Pancreas (tissue), 10 donors: ENCODE data around the gene ACTMAP. TPM values are rescaled to one million over a fixed set of nuclear protein-coding genes. Genes with fewer than 3 reads are reported as not detected.
A peak's percentile ranks its signal among the peaks of the same experiment; 100 is the strongest.

Experiments
- ATAC-seq, 4 donors: fragments of 200-7000 bp; cut with Tn5 transposase; one replicate each; pipeline versions ENCODE4 v1.8.0 to v1.9.1; 2020; ENCODE audit warnings: mild to moderate bottlenecking in 4 of 4, moderate library complexity in 4 of 4
- DNase-seq, 6 donors: peaks; one replicate each; pipeline ENCODE4 v3.0.0-alpha.2; 2020
- FAIRE-seq: peaks from 2 replicates; lab custom pipeline; 2012; peaks lifted over from hg19 to GRCh38; lab: Jason Lieb, UNC
- H3K27ac ChIP-seq, 4 donors: fragments of 200-600 bp; sonication (generic); 1 replicate in 3 of 4; 2 replicates in 1 of 4; pipeline versions ENCODE4 v1.5.0 to v1.8.0; 2020
- H3K27me3 ChIP-seq, 4 donors: fragments of 200-600 bp; one replicate each; pipeline ENCODE4 v1.8.0; 2021
- H3K36me3 ChIP-seq, 3 donors: fragments of 200-600 bp; sonication (generic) in 1 of 3; one replicate each; pipeline versions ENCODE4 v1.5.0 to v1.8.0; 2020 to 2021
- H3K4me1 ChIP-seq, 3 donors: fragments of 200-600 bp; one replicate each; pipeline ENCODE4 v1.8.0; 2021
- H3K4me3 ChIP-seq, 4 donors: fragments of 200-600 bp; sonication (generic) in 2 of 4; one replicate each; pipeline versions ENCODE4 v1.5.0 to v1.8.0; 2020 to 2021
- H3K9me3 ChIP-seq, 4 donors: fragments of 200-600 bp; one replicate each; pipeline ENCODE4 v1.8.0; 2021
- WGBS, 2 donors: extraction: QIAGEN DNeasy Blood & Tissue Kit; methylation state at CpG; one replicate each; pipeline ENCODE4 v1.1.7; 2013; 5-methylcytosine and 5-hydroxymethylcytosine counted together
- intact Hi-C, 3 donors: fragments of 100-400 bp; cut with DNase I; formaldehyde crosslinking; loops; one replicate each; pipeline versions ENCODE4 v1.11.1 to v1.14.2; 2022
- polyA plus RNA-seq, 2 donors: library from polyadenylated mRNA; stranded (reverse); fragments of 200-250 nt; gene quantifications; one replicate each; pipeline ENCODE4 v1.2.3, GENCODE V29; 2013
- total RNA-seq, 6 donors: library from RNA; stranded (reverse); fragmentation: NEBNext Ultra II Directional in 4 of 6; extraction: Animal tissue kit (Norgen Biotek cat#: 25700) in 4 of 6; gene quantifications; one replicate each; pipeline versions ENCODE4 v1.2.1 to v1.2.4, GENCODE V29; 2021 to 2023
- TF ChIP-seq, protein P1 (sequence below), 4 donors: fragments of 200-600 bp; sonication (generic) in 3 of 4; IDR thresholded peaks; one replicate each; pipeline versions ENCODE4 v1.5.0 to v1.8.0; 2021; ENCODE audit warnings: antibody characterized with exemption in 4 of 4
- donor health status: healthy with polysubstance abuse.
- donor health status: DM: no; HTN: no; CAD: no; lungs with moderate emphysema.
- donor health status: DM: no; HTN: no; CAD: no.
- donor health status: control.
- donor health status: control.
- donor health status: Bipolar disorder and iron deficiency.
- donor health status: DM: yes; HTN: yes; CAD: no.
- donor health status: DM: no; HTN: no; CAD: no.
- donor health status: DM: no; HTN: no; CAD: no.
- donor health status: DM: yes; HTN: yes; CAD: no.

Gene ACTMAP
- total and polyA plus RNA-seq, 8 donors = 3.2 to 10.1 (median 4.5) TPM

- intact Hi-C loops = no loop called here
- no peak overlapping the region for H3K27ac ChIP-seq
- TF ChIP-seq, protein P1, sequence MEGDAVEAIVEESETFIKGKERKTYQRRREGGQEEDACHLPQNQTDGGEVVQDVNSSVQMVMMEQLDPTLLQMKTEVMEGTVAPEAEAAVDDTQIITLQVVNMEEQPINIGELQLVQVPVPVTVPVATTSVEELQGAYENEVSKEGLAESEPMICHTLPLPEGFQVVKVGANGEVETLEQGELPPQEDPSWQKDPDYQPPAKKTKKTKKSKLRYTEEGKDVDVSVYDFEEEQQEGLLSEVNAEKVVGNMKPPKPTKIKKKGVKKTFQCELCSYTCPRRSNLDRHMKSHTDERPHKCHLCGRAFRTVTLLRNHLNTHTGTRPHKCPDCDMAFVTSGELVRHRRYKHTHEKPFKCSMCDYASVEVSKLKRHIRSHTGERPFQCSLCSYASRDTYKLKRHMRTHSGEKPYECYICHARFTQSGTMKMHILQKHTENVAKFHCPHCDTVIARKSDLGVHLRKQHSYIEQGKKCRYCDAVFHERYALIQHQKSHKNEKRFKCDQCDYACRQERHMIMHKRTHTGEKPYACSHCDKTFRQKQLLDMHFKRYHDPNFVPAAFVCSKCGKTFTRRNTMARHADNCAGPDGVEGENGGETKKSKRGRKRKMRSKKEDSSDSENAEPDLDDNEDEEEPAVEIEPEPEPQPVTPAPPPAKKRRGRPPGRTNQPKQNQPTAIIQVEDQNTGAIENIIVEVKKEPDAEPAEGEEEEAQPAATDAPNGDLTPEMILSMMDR (IDR thresholded peaks at IDR 0.05) = no peak
- DNase-seq (no peak), FAIRE-seq (no peak), ATAC-seq (peak in 3 of 4 donors; percentile 81 to 82 (median 82))
- no peaks in the 10 kb centered on the region for H3K27me3 ChIP-seq
- H3K4me1 ChIP-seq = no peaks in the 10 kb centered on the region
- H3K36me3 ChIP-seq = peaks cover 4 to 14% (median 4%) of the 10 kb centered on the region in 3 donors
- 69 to 79% methylated on average over 18 of the region's 18 CpGs for WGBS, 2 donors
- no peaks in the 10 kb centered on the region for H3K9me3 ChIP-seq
- no peak overlapping the region for H3K4me3 ChIP-seq
Observed at GRCh38 chr19:40702337-40703012, 47.8 kb downstream of the ACTMAP start.

DNA sequence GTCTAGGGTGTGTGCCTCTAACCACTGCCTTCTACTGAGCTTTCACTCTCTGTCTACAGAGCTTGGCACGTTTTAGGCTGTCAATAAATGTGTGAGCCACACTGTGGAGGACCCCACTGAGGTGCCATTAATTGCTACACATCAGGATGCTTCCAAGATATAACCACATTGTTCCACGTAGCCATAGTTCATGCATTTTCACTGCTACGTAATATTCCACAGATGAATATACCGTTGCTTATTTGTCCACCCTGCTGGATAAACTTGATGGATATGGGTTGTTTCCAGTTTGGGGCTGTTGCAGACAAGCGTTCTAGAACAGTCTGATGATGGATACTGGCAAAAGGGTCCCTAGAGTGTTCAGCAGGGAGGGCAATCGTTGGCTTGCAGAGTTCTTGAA is 48.5 kb downstream of the ACTMAP start:
- Histone ChIP-seq H3K27me3 (no peaks in the 10 kb centered on the region), H3K27ac (no peak overlapping the region), H3K9me3 (no peaks in the 10 kb centered on the region), H3K36me3 (peaks cover 4 to 14% (median 4%) of the 10 kb centered on the region in 3 donors), H3K4me3 (no peak overlapping the region), H3K4me1 (no peaks in the 10 kb centered on the region)
- DNase-seq (no peak), ATAC-seq (no peak), FAIRE-seq (no peak)
- intact Hi-C loops = no loop called here
- 93 to 96% methylated on average over 6 of the region's 6 CpGs for WGBS, 2 donors
- TF ChIP-seq, protein P1 (IDR thresholded peaks at IDR 0.05) = no peak

DNA sequence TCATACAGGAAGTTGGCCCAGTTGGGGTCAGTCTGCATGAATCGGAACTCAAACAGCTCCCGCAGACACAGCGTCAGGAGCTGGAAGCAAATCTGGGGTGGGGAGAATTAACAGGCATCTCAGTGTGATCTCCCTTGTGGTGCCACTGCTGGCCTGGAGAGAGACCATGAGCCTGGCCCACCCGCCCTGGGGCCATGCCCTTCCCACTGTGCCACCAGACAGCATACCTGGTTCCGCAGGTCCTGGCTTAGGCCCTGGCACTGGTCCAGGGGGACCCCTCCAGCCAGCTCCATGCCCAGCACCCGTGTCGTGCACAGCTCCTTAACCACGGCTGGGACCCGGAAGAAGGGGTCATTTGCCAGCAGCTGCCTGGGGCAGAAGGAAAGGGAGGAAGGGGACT is 50.2 kb downstream of the ACTMAP start:
- H3K27me3 ChIP-seq = no peaks in the 10 kb centered on the region
- DNase-seq (peak in 1 of 6 donors; percentile 59), FAIRE-seq (no peak), ATAC-seq (no peak)
- H3K36me3 ChIP-seq = peaks cover 4 to 9% (median 4%) of the 10 kb centered on the region in 3 donors
- intact Hi-C loops = no loop called here
- TF ChIP-seq, protein P1 (IDR thresholded peaks at IDR 0.05) = no peak
- no peak overlapping the region for H3K27ac ChIP-seq
- 94 to 95% methylated on average over 9 of the region's 9 CpGs for WGBS, 2 donors
- H3K4me3 ChIP-seq = no peak overlapping the region
- no peaks in the 10 kb centered on the region for H3K9me3 ChIP-seq
- H3K4me1 ChIP-seq = no peaks in the 10 kb centered on the region

DNA sequence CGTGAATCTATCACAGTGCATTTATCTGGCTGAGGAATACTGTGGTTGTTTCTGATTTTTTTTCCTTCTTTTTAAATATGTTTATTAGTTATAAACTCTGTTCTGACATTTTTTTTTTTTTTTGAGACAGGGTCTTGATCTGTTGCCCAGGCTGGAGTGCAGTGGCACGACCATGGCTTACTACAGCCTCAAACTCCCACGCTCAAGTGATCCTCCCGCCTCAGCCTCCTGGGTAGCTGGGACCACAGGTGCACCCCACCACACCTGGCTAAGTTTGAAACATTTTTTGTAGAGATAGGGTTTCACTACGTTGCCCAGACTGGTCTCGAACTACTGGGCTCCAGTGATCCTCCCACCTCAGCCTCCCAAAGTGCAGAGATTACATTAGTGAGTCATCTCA is 53.3 kb downstream of the ACTMAP start:
- 98% methylated on average over 6 of the region's 6 CpGs for WGBS, 2 donors

More for the DNA sequence above, 53.3 kb downstream of the ACTMAP start:
- intact Hi-C loops = no loop called here
- no peak overlapping the region for H3K27ac ChIP-seq
- no peak for FAIRE-seq
- H3K36me3 ChIP-seq = no peaks in the 10 kb centered on the region
- ATAC-seq = no peak
- H3K27me3 ChIP-seq = no peaks in the 10 kb centered on the region
- no peak for DNase-seq
- no peaks in the 10 kb centered on the region for H3K9me3 ChIP-seq
- no peaks in the 10 kb centered on the region for H3K4me1 ChIP-seq
- TF ChIP-seq, protein P1 (IDR thresholded peaks at IDR 0.05) = no peak
- no peak overlapping the region for H3K4me3 ChIP-seq
